ENCODE results near the gene RAD9A.

RAD9A gene

DNA sequence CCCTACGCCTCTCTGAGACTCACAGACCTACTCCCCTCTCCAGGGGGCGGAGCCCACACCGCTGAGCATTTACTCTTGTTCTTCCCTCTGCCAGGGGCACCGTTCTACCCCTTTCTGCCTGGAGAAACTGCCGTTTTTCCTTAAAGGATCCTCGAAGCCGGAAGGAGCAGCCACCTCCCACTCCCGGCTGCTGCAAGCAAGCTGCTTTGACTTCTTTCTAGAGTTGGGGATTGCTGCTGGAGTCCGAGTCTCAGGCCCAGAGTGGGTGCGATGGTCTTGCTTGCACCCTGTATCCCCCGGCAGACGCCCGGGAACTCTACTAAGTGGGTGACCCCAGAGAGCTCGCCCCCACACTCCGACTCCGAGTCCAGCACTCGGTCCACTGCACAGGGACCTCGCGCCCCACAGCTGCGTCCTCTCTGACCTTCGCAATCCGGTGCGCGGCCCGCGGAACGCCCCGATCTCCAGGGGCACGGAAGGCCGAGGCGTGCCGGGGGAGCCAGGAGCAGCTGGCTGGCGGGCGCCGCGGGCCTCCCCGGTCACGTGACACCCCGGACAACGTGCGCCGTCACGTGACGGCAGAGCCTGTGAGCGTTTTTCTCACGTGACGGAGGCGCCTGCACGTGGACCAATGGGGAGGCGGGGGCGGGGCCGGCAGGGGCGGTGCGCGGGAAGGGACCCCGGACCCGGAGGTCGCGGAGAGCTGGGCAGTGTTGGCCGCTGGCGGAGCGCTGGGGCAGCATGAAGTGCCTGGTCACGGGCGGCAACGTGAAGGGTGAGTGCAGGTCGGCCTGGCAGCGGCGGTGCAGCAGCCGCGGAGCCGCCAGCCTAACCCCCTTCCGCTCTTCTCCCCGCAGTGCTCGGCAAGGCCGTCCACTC lies at the start of gene RAD9A:
RAD9A (plus strand) TSS at position 683 of the 879 bp plus-strand sequence; CDS start at position 742, 59 bp downstream.
- peak; percentile 99 for DNase-seq

GRCh38 chr11:67344264-67344663 lies 47.5 kb upstream of the RAD9A start:
- DNase-seq = no peak

- no peak for DNase-seq
Measured at GRCh38 chr11:67345247-67345919, 46.4 kb upstream of the RAD9A start.

- DNase-seq = no peak
Measured at GRCh38 chr11:67345920-67346819, 45.6 kb upstream of the RAD9A start.

DNA sequence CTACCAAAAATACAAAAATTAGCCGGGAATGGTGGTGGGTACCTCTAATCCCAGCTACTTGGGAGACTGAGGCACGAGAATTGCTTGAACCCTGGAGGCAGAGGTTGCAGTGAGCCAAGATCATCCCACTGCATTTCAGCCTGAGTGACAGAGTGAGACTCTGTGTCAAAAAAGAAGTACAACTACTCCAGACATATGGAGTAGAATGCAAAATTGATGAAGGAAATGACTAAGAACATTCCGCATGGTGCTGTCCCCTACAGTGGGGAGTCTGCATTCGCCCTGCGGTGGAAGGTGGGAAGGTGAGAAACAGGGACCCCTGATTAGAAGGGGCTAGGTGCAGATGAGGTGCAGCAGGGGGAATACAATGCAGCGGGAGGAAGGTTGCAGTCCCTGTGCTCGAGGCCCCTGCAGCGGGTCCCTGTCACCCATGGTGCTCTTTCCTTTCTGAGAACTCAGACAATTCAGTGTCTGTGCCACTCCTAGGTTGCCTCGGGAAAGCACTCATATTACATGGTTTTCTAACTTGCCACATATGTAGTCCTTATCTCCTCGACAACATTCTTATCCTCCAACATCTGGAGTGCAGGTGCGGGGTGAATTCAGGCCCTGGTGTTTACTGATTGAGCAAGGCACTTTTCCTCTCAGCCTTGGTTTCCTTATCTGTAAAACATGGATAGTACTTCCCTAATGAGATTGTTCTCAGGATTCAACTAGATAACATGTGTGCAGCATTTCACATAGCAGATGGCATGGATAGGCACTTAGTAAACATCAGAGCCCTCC lies 43.6 kb upstream of the RAD9A start:
- no peak for DNase-seq

GRCh38 chr11:67349036-67349435 lies 42.8 kb upstream of the RAD9A start:
- no peak for DNase-seq

DNA sequence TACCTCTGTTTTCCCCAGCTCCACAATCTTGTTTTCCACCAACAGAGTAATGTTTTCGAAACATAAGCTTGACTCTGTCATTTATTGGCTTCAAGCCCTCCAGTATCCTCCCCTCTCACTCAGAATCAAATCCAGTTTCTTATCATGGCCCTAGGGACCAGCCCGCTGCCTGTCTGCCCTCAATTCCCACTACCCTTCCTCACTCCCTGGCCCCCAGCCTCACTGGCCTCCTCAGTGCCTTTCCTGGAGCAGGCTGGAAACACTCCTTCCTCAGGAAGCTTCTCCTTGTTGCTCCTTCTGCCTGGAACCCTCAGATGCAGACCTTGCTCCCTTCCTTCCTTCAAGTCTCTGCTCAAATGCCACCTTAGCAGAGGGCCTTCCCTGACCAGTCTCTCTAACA lies 42.3 kb upstream of the RAD9A start:
- no peak for DNase-seq

DNA sequence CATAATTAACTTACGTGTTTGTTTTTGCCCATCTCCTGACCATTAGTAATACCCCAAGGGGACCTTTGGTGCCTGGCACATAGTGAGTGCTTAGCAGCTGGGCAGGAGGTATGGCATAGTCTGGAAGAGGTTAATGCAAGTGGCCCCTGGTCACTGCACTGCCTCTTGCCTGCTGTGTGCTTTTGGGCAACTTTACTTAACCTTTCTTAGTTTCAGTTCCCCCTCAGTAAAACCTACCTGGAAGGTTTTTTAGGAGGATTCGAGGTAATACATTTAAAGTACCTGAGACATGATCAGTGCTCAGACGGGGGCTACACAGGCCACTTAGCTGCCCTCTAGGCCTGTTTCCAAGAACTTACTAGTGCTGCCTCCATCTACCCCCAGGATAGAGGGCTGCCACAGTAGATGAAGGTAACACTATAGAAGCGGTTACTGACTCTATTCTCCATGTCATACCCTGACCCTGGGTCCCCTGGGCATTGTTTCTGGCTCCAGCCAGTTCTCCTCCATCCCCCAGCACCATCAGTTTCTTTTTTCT lies 41.8 kb upstream of the RAD9A start:
- no peak for DNase-seq

- DNase-seq = peak; percentile 86
Measured at GRCh38 chr11:67351275-67352005, 40.3 kb upstream of the RAD9A start.

GRCh38 chr11:67352546-67353316 lies 39.1 kb upstream of the RAD9A start:
- DNase-seq = no peak

DNA sequence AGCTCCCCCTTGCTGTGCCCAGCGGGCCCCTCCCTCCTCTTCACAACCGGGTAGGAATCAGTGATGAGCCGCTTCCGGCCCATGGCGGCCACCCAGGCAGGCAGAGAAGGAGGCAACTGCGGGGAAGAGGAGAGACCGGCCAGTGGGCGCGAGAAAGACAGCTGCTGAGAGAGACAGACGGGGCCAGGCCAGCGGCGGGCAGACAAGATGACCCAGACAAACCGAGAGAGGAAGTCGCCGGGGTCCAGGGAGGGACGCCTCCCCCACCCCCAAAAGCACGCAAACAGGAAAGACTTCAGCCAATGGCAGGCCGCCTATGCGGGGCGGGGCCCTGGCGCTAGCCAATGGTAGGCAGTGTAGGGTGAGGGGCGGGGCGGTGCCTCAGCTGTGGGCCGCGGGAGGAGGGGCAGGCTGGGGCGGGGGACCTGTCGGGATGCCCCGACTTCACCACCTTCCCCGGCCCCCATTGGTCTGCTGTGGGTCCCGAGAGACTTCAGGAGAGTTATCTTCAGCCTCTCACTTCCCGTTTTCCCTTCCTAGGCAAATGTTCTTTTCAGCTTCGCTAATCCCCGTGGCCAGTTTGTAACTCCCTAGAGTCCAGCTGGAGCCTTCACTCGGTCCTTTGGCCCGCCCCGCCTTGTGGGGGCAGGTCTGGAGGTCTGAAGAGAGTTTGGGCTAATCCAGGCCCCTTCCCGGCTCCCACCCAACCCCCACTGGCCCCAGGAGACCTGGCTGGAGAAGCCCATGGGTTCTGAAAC lies 38.3 kb upstream of the RAD9A start, which contains the start of gene POLD4:
POLD4 (minus strand) TSS at position 230 of the 758 bp plus-strand sequence; CDS start at position 83, 147 bp downstream.
- peak; percentile 96 for DNase-seq

- DNase-seq = no peak
Measured at GRCh38 chr11:67354075-67355022, 37.4 kb upstream of the RAD9A start.

DNA sequence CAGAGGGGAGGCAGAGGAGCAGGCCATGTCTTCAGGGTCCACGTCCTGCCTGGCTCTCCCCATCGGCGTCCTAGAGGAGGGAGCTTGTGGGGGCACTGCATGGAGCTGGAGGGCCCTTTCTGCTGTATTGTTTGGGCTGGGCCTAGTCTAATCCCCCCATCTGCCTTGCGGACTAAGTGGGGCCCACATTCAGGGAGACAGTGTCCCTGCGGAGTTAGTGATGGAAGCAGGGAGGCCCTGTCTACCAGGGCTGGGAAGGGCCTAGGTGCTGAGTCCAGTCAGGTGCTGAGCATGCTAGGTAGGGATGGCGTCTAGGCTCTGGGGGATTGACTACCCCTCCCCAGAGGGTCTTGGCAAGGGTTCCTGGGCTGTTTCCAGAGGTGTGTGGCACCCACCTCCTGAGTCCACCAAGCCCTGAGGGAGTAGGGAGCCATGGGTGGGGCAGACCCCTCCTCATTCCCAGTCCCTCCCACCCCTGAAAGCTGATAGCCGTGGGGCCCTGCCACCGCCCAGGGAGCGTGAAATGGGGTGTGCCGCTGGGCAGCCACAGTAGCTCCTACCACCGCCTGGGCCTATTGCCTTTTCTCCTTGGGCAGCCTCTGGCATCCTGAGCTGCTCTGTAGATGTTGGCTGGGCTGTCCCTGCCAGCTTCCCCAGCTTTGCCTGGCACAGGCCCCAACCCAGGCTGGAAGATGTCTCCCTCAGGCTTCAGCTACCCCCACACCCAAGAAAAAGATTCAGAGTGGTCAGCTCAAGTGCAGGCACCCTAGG lies 36.6 kb upstream of the RAD9A start:
- no peak for DNase-seq

- DNase-seq = no peak
Measured at GRCh38 chr11:67355794-67356386, 35.9 kb upstream of the RAD9A start.

DNA sequence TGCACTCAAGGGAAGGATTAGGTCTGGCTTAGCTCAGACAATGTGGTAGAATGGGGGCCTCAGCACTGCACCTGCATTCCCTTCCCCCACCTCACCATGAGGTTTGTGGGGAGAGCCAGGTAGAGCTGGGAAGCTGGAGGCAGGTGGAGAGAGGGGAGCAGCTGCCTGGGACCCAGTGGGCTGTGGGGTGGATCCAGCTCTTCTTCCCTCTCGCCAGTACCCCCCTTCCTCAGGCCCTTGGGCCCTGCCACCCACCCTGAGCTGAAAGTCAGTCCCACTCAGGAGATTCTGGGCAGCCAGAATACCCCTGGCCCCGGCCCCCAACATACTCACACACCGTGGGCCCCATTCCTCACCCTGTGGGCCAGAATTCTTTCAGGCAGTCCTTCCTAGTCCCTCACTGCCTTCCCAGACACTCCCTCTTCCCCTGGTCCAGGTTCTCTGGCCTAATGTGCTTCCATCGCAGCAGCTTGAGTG lies 35.4 kb upstream of the RAD9A start:
- no peak for DNase-seq

- peak; percentile 87 for DNase-seq
Measured at GRCh38 chr11:67356864-67357561, 34.8 kb upstream of the RAD9A start.

All from 8988T (cell line).